ENCODE measurements around the gene NAT8.
"Not testable (repeated sequence)": the region's sequence is repeated elsewhere in the genome, so short reads cannot be mapped to it uniquely, and the experiment has no call there.

Gene NAT8

DNA sequence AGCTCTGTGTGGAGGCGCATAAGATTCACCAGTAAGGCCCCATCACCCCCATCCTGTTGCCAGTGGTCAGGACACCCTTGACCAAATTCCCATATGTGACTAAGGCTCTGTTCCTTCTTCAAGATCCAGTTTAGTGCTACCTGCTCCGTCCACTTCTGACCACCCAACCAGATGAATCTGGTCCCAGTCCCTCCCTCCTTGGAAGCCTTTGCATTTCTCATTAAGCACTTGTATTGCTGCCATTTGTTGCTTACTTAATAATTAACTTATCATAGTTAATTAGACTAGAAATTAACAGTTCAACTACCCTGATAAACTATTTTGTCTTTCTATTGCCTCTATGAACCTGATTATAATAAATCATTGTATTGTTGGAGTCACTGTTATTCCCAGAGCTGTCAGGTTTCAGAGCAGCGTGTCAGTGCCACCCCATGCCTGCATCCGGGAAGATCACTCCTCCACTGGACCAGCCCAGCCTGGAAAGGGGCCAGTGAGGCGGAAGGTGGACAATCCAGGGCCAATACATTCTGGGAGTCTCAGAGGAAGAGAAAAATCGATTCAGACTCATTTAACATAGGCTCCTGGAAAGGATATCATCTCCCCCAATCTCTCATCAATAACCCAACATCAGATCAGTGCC is 9.5 kb upstream of the NAT8 start:
- Histone ChIP-seq H3K79me2 (ENCODE audit: low read length) (no peaks in the 10 kb centered on the region), H3F3A (ENCODE audit: insufficient read depth, low read length) (no peaks in the 10 kb centered on the region), H3K27ac (ENCODE audit: low read length) (no peak overlapping the region), H3K9me2 (replicated peaks; ENCODE audit: insufficient read depth, low read length) (no peaks in the 10 kb centered on the region), H4K20me1 (ENCODE audit: insufficient read depth, low read length) (no peaks in the 10 kb centered on the region), H3K36me3 (replicated peaks; ENCODE audit: insufficient read depth, low read length) (no peaks in the 10 kb centered on the region), H3K9me3 (replicated peaks; ENCODE audit: insufficient read depth, low read length) (no peaks in the 10 kb centered on the region), H3K4me1 (ENCODE audit: low read length) (no peaks in the 10 kb centered on the region), H3K4me2 (ENCODE audit: low read depth, low read length) (no peak overlapping the region), H3K9ac (ENCODE audit: low read length) (no peak overlapping the region), H3K4me3 (ENCODE audit: low read length) (no peak overlapping the region), H2AFZ (ENCODE audit: low read length) (no peak overlapping the region), H3K27me3 (replicated peaks; ENCODE audit: insufficient read depth, low read length) (no peaks in the 10 kb centered on the region)
- DNase-seq: no peak
- TF ChIP-seq EZH2phosphoT487 (IDR thresholded peaks at IDR 0.05; ENCODE audit: low read length) (no peak), EZH2 (optimal IDR thresholded peaks at IDR 0.05; ENCODE audit: low read depth, low read length) (no peak)
- TF ChIP-seq, protein P1, sequence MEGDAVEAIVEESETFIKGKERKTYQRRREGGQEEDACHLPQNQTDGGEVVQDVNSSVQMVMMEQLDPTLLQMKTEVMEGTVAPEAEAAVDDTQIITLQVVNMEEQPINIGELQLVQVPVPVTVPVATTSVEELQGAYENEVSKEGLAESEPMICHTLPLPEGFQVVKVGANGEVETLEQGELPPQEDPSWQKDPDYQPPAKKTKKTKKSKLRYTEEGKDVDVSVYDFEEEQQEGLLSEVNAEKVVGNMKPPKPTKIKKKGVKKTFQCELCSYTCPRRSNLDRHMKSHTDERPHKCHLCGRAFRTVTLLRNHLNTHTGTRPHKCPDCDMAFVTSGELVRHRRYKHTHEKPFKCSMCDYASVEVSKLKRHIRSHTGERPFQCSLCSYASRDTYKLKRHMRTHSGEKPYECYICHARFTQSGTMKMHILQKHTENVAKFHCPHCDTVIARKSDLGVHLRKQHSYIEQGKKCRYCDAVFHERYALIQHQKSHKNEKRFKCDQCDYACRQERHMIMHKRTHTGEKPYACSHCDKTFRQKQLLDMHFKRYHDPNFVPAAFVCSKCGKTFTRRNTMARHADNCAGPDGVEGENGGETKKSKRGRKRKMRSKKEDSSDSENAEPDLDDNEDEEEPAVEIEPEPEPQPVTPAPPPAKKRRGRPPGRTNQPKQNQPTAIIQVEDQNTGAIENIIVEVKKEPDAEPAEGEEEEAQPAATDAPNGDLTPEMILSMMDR (IDR thresholded peaks at IDR 0.05; ENCODE audit: low read length): no peak

DNA sequence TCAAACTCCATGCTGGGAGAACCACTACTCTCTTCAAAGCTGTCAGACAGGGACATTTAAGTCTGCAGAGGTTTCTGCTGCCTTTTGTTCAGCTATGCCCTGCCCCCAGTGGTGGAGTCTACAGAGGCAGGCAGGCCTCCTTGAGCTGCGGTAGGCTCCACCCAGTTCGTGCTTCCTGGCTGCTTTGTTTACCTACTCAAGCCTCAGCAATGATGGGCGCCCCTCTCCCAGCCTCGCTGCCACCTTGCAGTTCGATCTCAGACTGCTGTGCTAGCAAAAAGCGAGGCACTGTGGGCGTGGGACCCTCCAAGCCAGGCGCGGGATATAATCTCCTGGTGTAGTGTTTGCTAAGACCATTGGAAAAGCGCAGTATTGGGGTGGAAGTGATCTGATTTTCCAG is 5.5 kb upstream of the NAT8 start:
- H3K4me3 ChIP-seq (ENCODE audit: low read length); DNase-seq; H2AFZ ChIP-seq (ENCODE audit: low read length); H3K4me1 ChIP-seq (ENCODE audit: low read length); H3K27me3 ChIP-seq (replicated peaks; ENCODE audit: insufficient read depth, low read length); H3K4me2 ChIP-seq (ENCODE audit: low read depth, low read length); H3K36me3 ChIP-seq (replicated peaks; ENCODE audit: insufficient read depth, low read length); H3K27ac ChIP-seq (ENCODE audit: low read length); H3K9me2 ChIP-seq (replicated peaks; ENCODE audit: insufficient read depth, low read length); H3K9me3 ChIP-seq (replicated peaks; ENCODE audit: insufficient read depth, low read length); H3F3A ChIP-seq (ENCODE audit: insufficient read depth, low read length); H3K9ac ChIP-seq (ENCODE audit: low read length); H3K79me2 ChIP-seq (ENCODE audit: low read length); H4K20me1 ChIP-seq (ENCODE audit: insufficient read depth, low read length): not testable (repeated sequence)

DNA sequence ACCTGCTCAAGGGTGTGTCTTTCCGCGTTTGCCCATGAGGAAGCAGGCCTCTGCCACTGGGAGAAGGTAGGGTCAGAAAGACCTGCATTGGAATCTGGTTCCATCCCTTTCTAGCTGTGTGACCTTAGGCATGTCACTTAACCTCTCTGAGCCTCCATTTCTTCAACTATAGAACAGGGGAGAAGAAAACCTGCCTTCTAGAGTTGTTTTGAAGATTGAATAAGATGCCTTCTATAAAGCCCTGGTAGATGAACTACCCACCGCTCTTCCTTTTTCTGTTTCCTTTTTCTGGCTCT is 507 bp downstream of the NAT8 start:
- Histone ChIP-seq H3K4me3 (ENCODE audit: low read length) (no peak overlapping the region), H3K9ac (ENCODE audit: low read length) (no peak overlapping the region), H3K79me2 (ENCODE audit: low read length) (no peaks in the 10 kb centered on the region), H3K27ac (ENCODE audit: low read length) (no peak overlapping the region), H3K27me3 (replicated peaks; ENCODE audit: insufficient read depth, low read length) (no peaks in the 10 kb centered on the region), H3K9me3 (replicated peaks; ENCODE audit: insufficient read depth, low read length) (no peaks in the 10 kb centered on the region), H3F3A (ENCODE audit: insufficient read depth, low read length) (no peaks in the 10 kb centered on the region), H3K4me1 (ENCODE audit: low read length) (no peaks in the 10 kb centered on the region), H3K4me2 (ENCODE audit: low read depth, low read length) (no peak overlapping the region), H3K9me2 (replicated peaks; ENCODE audit: insufficient read depth, low read length) (no peaks in the 10 kb centered on the region), H2AFZ (ENCODE audit: low read length) (no peak overlapping the region), H3K36me3 (replicated peaks; ENCODE audit: insufficient read depth, low read length) (no peaks in the 10 kb centered on the region), H4K20me1 (ENCODE audit: insufficient read depth, low read length) (no peaks in the 10 kb centered on the region)
- no peak for DNase-seq
- TF ChIP-seq EZH2 (optimal IDR thresholded peaks at IDR 0.05; ENCODE audit: low read depth, low read length): no peak
- TF ChIP-seq, protein P1 (IDR thresholded peaks at IDR 0.05; ENCODE audit: low read length): no peak
- no peak for TF ChIP-seq EZH2phosphoT487 (IDR thresholded peaks at IDR 0.05; ENCODE audit: low read length)

DNA sequence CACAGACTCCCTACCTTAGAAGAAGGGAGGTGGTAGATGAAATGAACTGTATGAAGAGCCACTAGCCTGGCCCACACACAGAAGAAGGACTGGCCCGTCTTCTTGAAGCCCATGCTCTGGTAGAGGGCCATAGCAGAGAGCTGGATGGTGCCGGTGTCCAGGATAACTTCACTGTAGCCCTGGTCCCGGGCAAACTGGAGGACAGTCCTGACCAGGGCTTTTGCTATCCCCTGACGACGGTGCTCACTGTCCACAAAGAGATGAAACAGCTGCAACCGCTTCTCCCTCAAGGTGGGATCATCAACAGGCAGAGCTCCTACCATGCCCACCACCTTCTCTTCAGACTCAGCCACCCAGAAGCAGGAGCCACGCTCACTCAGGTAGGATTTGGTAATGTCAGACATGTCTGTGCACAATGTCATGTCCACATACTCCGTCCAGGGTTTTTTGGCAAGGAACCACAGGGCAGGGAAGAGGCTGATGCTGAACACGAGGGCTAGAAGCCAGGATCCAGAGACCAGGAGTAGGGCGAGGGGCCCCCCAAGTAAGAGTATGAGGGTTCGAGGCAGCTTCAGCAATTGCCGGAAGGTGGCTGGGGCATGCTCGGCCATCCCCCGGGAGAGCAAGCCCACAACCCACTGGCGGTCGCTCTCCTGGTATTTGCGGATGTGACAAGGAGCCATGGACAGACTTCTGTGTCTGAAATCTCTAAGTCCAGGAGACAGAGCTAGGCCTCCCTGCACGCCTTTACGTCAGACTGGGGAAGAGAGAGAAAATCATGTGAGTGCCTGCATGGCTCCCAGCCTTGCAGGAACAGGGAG is 1.1 kb downstream of the NAT8 start:
- no peak overlapping the region for H3K9ac ChIP-seq (ENCODE audit: low read length)
- H2AFZ ChIP-seq (ENCODE audit: low read length): no peak overlapping the region
- no peak overlapping the region for H3K4me2 ChIP-seq (ENCODE audit: low read depth, low read length)
- no peaks in the 10 kb centered on the region for H3K9me2 ChIP-seq (replicated peaks; ENCODE audit: insufficient read depth, low read length)
- H3K4me3 ChIP-seq (ENCODE audit: low read length): no peak overlapping the region
- no peaks in the 10 kb centered on the region for H3K4me1 ChIP-seq (ENCODE audit: low read length)
- H3K79me2 ChIP-seq (ENCODE audit: low read length): no peaks in the 10 kb centered on the region
- H4K20me1 ChIP-seq (ENCODE audit: insufficient read depth, low read length): no peaks in the 10 kb centered on the region
- H3F3A ChIP-seq (ENCODE audit: insufficient read depth, low read length): no peaks in the 10 kb centered on the region
- no peaks in the 10 kb centered on the region for H3K9me3 ChIP-seq (replicated peaks; ENCODE audit: insufficient read depth, low read length)
- DNase-seq: no peak
- H3K27me3 ChIP-seq (replicated peaks; ENCODE audit: insufficient read depth, low read length): no peaks in the 10 kb centered on the region
- H3K27ac ChIP-seq (ENCODE audit: low read length): no peak overlapping the region
- TF ChIP-seq EZH2phosphoT487 (IDR thresholded peaks at IDR 0.05; ENCODE audit: low read length): no peak
- no peak for TF ChIP-seq EZH2 (optimal IDR thresholded peaks at IDR 0.05; ENCODE audit: low read depth, low read length)
- TF ChIP-seq, protein P1 (IDR thresholded peaks at IDR 0.05; ENCODE audit: low read length): no peak
- H3K36me3 ChIP-seq (replicated peaks; ENCODE audit: insufficient read depth, low read length): no peaks in the 10 kb centered on the region

All from MM.1S (cell line).